Neural progenitor cell (in vitro differentiated cells): ENCODE data around the gene TNS3. TPM values are rescaled to one million over a fixed set of nuclear protein-coding genes. Genes with fewer than 3 reads are reported as not detected.

Source experiments
- DNase-seq: peaks from one replicate; pipeline ENCODE4 v3.0.0-alpha.2; 2016; ENCODE audit warnings: low spot score
- H2AFZ ChIP-seq: fragments of 200-600 bp; sonication (generic); replicated peaks from 2 replicates; pipeline ENCODE4 v1.6.1; 2016; ENCODE audit warnings: antibody characterized with exemption
- H3F3A ChIP-seq: fragments of 200-600 bp; sonication (generic); 2 replicates; pipeline ENCODE4 v1.6.1; 2016; ENCODE audit warnings: antibody characterized with exemption, low read depth
- H3K27ac ChIP-seq: fragments of 200-600 bp; sonication (generic); 2 replicates; pipeline ENCODE4 v1.5.1; 2016; ENCODE audit warnings: mild to moderate bottlenecking
- H3K27me3 ChIP-seq: fragments of 200-600 bp; sonication (generic); 2 replicates; pipeline ENCODE4 v1.6.1; 2016; ENCODE audit warnings: mild to moderate bottlenecking, moderate library complexity
- H3K36me3 ChIP-seq: fragments of 200-600 bp; sonication (generic); 2 replicates; pipeline ENCODE4 v1.5.1; 2016
- H3K4me1 ChIP-seq: fragments of 200-600 bp; sonication (generic); 2 replicates; pipeline ENCODE4 v1.6.1; 2016; ENCODE audit warnings: mixed run types
- H3K4me2 ChIP-seq: fragments of 200-600 bp; sonication (generic); 2 replicates; pipeline ENCODE4 v1.6.1; 2016
- H3K4me3 ChIP-seq: fragments of 200-600 bp; sonication (generic); 2 replicates; pipeline ENCODE4 v1.5.1; 2016
- H3K79me2 ChIP-seq: fragments of 200-600 bp; sonication (generic); 2 replicates; pipeline ENCODE4 v1.6.1; 2016; ENCODE audit warnings: low read depth
- H3K9ac ChIP-seq: fragments of 200-600 bp; sonication (generic); 2 replicates; pipeline ENCODE4 v1.6.1; 2016
- H3K9me3 ChIP-seq: fragments of 200-600 bp; sonication (generic); 2 replicates; pipeline ENCODE4 v1.5.1; 2016; ENCODE audit warnings: low read depth
- H4K20me1 ChIP-seq: fragments of 200-600 bp; sonication (generic); 2 replicates; pipeline ENCODE4 v1.6.1; 2016; ENCODE audit warnings: low read depth
- H3K27ac Mint-ChIP-seq: 3 replicates; pipeline ENCODE4 v1.8.0; 2021; ENCODE audit warnings: mixed read lengths
- H3K27me3 Mint-ChIP-seq: 2 replicates; pipeline ENCODE4 v1.8.0; 2022; ENCODE audit warnings: low read depth, mild to moderate bottlenecking, inconsistent platforms, moderate library complexity, mixed read lengths; ENCODE audit not compliant: insufficient read depth
- H3K36me3 Mint-ChIP-seq: 3 replicates; pipeline ENCODE4 v1.8.0; 2021; ENCODE audit warnings: mixed read lengths
- H3K4me1 Mint-ChIP-seq: 3 replicates; pipeline ENCODE4 v1.8.0; 2021; ENCODE audit warnings: mixed read lengths
- H3K4me3 Mint-ChIP-seq: 3 replicates; pipeline ENCODE4 v1.8.0; 2021; ENCODE audit warnings: mild to moderate bottlenecking, moderate library complexity, mixed read lengths
- H3K9me3 Mint-ChIP-seq: 3 replicates; pipeline ENCODE4 v1.8.0; 2020; ENCODE audit warnings: mixed read lengths
- EZH2 ChIP-seq: fragments of 200-600 bp; sonication (generic); IDR thresholded peaks from 2 replicates; pipeline ENCODE4 v1.6.1; 2017; ENCODE audit warnings: antibody characterized with exemption, mild to moderate bottlenecking, moderate library complexity
- EZH2phosphoT487 ChIP-seq: fragments of 200-600 bp; sonication (generic); IDR thresholded peaks from 2 replicates; pipeline ENCODE4 v1.6.1; 2017; ENCODE audit warnings: antibody characterized with exemption
- total RNA-seq: library from RNA; depleted of rRNA; stranded (reverse); fragments of >200 nt; gene quantifications from 2 replicates; pipeline ENCODE4 v1.2.3, GENCODE V29; 2015; ENCODE audit warnings: low replicate concordance
- TF ChIP-seq, protein P1 (sequence below): fragments of 200-600 bp; sonication (generic); IDR thresholded peaks from 2 replicates; pipeline ENCODE4 v1.5.1; 2017; ENCODE audit warnings: antibody characterized with exemption, mild to moderate bottlenecking

TNS3 gene
- total RNA-seq, 1 donor from 2014 or later = 15.0 TPM

DNA sequence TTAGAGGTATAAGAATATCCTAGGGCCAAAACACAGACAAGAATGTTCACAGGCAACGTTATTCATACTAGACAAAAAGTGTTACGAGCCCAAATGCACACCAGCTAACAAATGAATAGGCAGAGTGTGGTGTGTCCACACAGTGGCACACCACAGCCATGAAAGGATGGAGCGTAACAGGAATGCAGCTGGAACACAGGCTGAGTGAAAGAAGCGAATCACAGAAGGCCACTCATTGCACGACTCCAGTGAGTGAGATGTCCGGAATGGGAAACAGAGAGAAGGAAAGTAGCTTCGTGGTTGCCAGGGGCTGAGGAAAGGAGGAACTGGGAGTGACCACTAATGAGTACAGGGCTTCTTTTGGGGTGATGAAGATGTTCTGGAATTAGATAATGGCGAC is 198.8 kb downstream of the TNS3 start:
- H3K4me1 ChIP-seq = peaks cover 24% of the 10 kb centered on the region
- no peak overlapping the region for H3K4me3 Mint-ChIP-seq
- H3K27me3 Mint-ChIP-seq = peaks cover 12% of the 10 kb centered on the region
- H3K36me3 ChIP-seq = no peaks in the 10 kb centered on the region
- TF ChIP-seq EZH2 = no peak
- TF ChIP-seq, protein P1, sequence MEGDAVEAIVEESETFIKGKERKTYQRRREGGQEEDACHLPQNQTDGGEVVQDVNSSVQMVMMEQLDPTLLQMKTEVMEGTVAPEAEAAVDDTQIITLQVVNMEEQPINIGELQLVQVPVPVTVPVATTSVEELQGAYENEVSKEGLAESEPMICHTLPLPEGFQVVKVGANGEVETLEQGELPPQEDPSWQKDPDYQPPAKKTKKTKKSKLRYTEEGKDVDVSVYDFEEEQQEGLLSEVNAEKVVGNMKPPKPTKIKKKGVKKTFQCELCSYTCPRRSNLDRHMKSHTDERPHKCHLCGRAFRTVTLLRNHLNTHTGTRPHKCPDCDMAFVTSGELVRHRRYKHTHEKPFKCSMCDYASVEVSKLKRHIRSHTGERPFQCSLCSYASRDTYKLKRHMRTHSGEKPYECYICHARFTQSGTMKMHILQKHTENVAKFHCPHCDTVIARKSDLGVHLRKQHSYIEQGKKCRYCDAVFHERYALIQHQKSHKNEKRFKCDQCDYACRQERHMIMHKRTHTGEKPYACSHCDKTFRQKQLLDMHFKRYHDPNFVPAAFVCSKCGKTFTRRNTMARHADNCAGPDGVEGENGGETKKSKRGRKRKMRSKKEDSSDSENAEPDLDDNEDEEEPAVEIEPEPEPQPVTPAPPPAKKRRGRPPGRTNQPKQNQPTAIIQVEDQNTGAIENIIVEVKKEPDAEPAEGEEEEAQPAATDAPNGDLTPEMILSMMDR = no peak
- TF ChIP-seq EZH2phosphoT487 = no peak
- H3K36me3 Mint-ChIP-seq = no peaks in the 10 kb centered on the region
- H3K4me1 Mint-ChIP-seq = peaks cover 73% of the 10 kb centered on the region
- peaks cover 10% of the 10 kb centered on the region for H4K20me1 ChIP-seq
- no peaks in the 10 kb centered on the region for H3K79me2 ChIP-seq
- no peak overlapping the region for H3K27ac ChIP-seq
- H2AFZ ChIP-seq = no peak overlapping the region
- no peaks in the 10 kb centered on the region for H3K27me3 ChIP-seq
- peaks cover 18% of the 10 kb centered on the region for H3F3A ChIP-seq
- H3K9me3 Mint-ChIP-seq = peaks cover 2% of the 10 kb centered on the region
- H3K4me2 ChIP-seq = no peak overlapping the region
- H3K9me3 ChIP-seq = no peaks in the 10 kb centered on the region
- no peak overlapping the region for H3K4me3 ChIP-seq
- DNase-seq = no peak
- no peak overlapping the region for H3K9ac ChIP-seq
- peak overlapping the region; percentile 19 for H3K27ac Mint-ChIP-seq

DNA sequence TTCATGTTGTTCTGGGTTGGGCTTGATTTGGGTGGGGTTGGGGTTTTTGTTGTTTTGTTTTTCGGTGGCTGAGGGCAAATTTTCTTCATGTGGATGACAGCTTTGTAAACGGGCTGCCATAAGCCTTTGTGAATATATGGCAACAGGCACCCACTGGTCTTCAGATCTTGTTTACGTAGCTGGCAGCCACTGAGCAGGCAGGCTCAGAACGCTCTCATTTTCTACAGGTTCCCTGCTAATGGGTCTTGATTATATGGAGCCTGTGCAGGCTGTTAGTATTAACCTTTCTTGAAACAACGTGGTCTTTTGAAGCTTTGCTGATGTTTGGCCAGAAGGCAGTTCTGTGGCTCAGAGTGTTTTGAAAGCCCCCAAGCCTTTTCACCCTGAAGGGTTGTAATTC is 199.7 kb downstream of the TNS3 start:
- Histone ChIP-seq H3K4me2 (no peak overlapping the region), H3K27me3 (no peaks in the 10 kb centered on the region), H3F3A (peaks cover 18% of the 10 kb centered on the region), H3K4me1 (peaks cover 24% of the 10 kb centered on the region), H3K27ac (no peak overlapping the region), H3K4me3 (no peak overlapping the region), H4K20me1 (peaks cover 10% of the 10 kb centered on the region), H3K79me2 (no peaks in the 10 kb centered on the region), H3K9me3 (no peaks in the 10 kb centered on the region), H3K9ac (no peak overlapping the region), H2AFZ (no peak overlapping the region), H3K36me3 (no peaks in the 10 kb centered on the region)
- Mint-ChIP-seq H3K27me3 (peaks cover 12% of the 10 kb centered on the region), H3K9me3 (no peaks in the 10 kb centered on the region), H3K4me3 (no peak overlapping the region), H3K4me1 (peaks cover 76% of the 10 kb centered on the region), H3K36me3 (no peaks in the 10 kb centered on the region), H3K27ac (peak overlapping the region; percentile 34)
- DNase-seq = no peak
- TF ChIP-seq, protein P1 = no peak
- no peak for TF ChIP-seq EZH2phosphoT487
- TF ChIP-seq EZH2 = no peak

DNA sequence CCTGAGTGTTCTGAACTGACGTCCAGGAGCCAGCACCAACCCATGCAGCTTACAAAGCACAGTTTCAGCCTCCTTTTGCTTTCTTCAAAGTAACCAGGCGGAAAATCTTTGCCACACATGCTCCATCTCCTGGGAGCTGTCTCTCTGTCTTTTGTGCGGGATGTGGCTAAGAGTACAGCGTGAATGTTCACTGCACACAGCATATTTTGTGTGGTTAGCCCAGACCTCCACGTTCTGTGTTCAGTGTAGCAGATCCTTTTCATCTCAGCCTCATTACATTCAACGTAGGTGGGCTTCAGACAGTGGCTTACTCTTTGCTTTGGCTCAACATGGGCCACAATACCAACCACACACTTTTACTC is 200.8 kb downstream of the TNS3 start:
- Histone ChIP-seq H3K9ac (no peak overlapping the region), H3K79me2 (no peaks in the 10 kb centered on the region), H2AFZ (no peak overlapping the region), H3K4me2 (peak overlapping the region; percentile 68), H3K27me3 (no peaks in the 10 kb centered on the region), H3F3A (peaks cover 18% of the 10 kb centered on the region), H3K36me3 (no peaks in the 10 kb centered on the region), H4K20me1 (peaks cover 10% of the 10 kb centered on the region), H3K27ac (peak overlapping the region; percentile 26), H3K4me3 (no peak overlapping the region), H3K4me1 (peaks cover 24% of the 10 kb centered on the region), H3K9me3 (no peaks in the 10 kb centered on the region)
- H3K4me1 Mint-ChIP-seq = peaks cover 77% of the 10 kb centered on the region
- H3K9me3 Mint-ChIP-seq = no peaks in the 10 kb centered on the region
- peak overlapping the region; percentile 88 for H3K27ac Mint-ChIP-seq
- H3K27me3 Mint-ChIP-seq = peaks cover 10% of the 10 kb centered on the region
- no peak for TF ChIP-seq EZH2phosphoT487
- TF ChIP-seq, protein P1 = no peak
- TF ChIP-seq EZH2 = no peak
- DNase-seq = peak; percentile 53
- H3K36me3 Mint-ChIP-seq = no peaks in the 10 kb centered on the region
- H3K4me3 Mint-ChIP-seq = peak overlapping the region; percentile 68
